ENCODE measurements around the gene SAA1. TPM values are rescaled to one million over a fixed set of nuclear protein-coding genes. Genes with fewer than 3 reads are reported as not detected.
"Not testable (repeated sequence)": the region's sequence is repeated elsewhere in the genome, so short reads cannot be mapped to it uniquely, and the experiment has no call there.

Gene SAA1
- total and polyA plus RNA-seq, 7 donors = 7.3 to 100 (median 29.1) TPM

GRCh38 chr11:18245396-18245795 lies 20.7 kb upstream of the SAA1 start:
- TF ChIP-seq, protein P1, sequence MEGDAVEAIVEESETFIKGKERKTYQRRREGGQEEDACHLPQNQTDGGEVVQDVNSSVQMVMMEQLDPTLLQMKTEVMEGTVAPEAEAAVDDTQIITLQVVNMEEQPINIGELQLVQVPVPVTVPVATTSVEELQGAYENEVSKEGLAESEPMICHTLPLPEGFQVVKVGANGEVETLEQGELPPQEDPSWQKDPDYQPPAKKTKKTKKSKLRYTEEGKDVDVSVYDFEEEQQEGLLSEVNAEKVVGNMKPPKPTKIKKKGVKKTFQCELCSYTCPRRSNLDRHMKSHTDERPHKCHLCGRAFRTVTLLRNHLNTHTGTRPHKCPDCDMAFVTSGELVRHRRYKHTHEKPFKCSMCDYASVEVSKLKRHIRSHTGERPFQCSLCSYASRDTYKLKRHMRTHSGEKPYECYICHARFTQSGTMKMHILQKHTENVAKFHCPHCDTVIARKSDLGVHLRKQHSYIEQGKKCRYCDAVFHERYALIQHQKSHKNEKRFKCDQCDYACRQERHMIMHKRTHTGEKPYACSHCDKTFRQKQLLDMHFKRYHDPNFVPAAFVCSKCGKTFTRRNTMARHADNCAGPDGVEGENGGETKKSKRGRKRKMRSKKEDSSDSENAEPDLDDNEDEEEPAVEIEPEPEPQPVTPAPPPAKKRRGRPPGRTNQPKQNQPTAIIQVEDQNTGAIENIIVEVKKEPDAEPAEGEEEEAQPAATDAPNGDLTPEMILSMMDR (IDR thresholded peaks at IDR 0.05) = no peak
- 66 to 73% (median 70%) methylated on average over 6 of the region's 6 CpGs for WGBS, 3 donors
- intact Hi-C loops (cut with DNase I) = no loop called here

DNA sequence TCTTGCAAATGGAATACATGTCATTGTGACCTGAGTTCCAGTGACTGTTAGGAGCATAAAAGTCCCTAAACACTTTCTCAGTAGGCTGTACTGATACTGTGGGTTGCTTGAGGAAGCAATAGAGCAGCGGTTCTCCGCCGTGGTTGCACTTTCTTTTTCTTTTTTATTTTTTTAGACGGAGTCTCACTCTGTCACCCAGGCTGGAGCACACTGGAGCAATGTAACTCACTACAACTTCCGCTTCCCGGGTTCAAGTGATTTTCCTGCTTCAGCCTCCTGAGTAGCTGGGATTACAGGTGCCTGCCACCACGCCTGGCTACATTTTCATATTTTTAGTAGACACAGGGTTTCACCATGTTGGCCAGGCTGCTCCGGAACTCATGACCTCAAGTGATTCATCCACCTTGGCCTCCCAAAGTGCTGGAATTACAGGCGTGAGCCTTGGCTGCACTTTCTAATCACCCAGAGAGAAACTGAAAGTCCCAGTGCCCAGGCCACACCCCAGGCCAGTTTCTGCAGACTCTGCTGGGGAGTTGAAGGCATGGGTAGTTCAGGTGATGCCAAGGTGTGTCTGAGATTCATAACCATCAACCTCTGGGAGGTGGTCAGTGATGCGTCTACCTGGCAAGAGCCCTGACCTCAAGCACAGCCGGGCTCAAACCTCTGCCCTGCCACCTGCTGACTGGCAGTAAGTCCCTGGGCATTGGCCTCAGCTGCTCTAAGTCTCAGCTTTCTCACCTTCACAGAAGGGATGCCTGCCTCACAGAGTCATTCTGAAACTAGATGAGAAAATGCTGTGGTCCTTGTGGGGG lies 19.5 kb upstream of the SAA1 start:
- H3K27ac ChIP-seq; intact Hi-C loops (cut with DNase I): not testable (repeated sequence)

More at GRCh38 chr11:18245396-18245795, 20.7 kb upstream of the SAA1 start:
- H3K27me3 ChIP-seq (ENCODE audit: insufficient read depth in 3 of 3, low read length in 2 of 3) = no peaks in the 10 kb centered on the region
- ATAC-seq (peak in 1 of 4 donors; percentile 5), DNase-seq (no peak)
- H3K9me3 ChIP-seq = no peaks in the 10 kb centered on the region
- H3K4me3 ChIP-seq = no peak overlapping the region
- H3K36me3 ChIP-seq (ENCODE audit: insufficient read depth in 1 of 2, low read depth in 1 of 2) = no peaks in the 10 kb centered on the region
- no peak overlapping the region for H3K27ac ChIP-seq
- H3K4me1 ChIP-seq = no peaks in the 10 kb centered on the region

DNA sequence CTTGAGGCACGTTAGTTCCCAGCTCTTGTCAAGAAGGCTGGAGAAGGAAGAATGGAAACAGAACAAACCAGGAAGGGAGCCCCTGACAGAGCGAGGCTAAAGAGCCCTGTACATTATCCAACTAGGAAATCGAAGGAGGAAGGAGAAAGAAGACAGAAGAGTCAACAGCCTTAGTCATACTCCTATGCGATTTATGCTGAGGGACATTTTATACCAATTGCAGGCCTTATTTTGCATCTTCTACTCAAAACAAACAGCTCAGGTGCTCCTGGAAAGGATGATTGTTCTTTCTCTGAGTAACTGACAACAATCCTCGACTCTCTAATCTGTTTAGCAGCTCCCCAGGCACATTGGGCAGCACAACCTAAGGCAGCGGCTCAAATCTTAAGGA lies 18.9 kb upstream of the SAA1 start:
- H3K27me3 ChIP-seq (ENCODE audit: insufficient read depth in 3 of 3, low read length in 2 of 3); H3K4me3 ChIP-seq; H3K9me3 ChIP-seq; DNase-seq; ATAC-seq; intact Hi-C loops (cut with DNase I); H3K27ac ChIP-seq; H3K4me1 ChIP-seq; H3K36me3 ChIP-seq (ENCODE audit: insufficient read depth in 1 of 2, low read depth in 1 of 2): not testable (repeated sequence)
- 41 to 56% (median 53%) methylated on average over 2 to 3 of the region's 6 CpGs for WGBS, 3 donors

More for the DNA sequence above, 19.5 kb upstream of the SAA1 start:
- H3K4me1 ChIP-seq; H3K4me3 ChIP-seq; DNase-seq; H3K27me3 ChIP-seq (ENCODE audit: insufficient read depth in 3 of 3, low read length in 2 of 3); H3K36me3 ChIP-seq (ENCODE audit: insufficient read depth in 1 of 2, low read depth in 1 of 2); H3K9me3 ChIP-seq: not testable (repeated sequence)
- peak in 1 of 4 donors; percentile 34 for ATAC-seq
- 79 to 86% (median 85%) methylated on average over 9 to 10 of the region's 11 CpGs for WGBS, 3 donors

DNA sequence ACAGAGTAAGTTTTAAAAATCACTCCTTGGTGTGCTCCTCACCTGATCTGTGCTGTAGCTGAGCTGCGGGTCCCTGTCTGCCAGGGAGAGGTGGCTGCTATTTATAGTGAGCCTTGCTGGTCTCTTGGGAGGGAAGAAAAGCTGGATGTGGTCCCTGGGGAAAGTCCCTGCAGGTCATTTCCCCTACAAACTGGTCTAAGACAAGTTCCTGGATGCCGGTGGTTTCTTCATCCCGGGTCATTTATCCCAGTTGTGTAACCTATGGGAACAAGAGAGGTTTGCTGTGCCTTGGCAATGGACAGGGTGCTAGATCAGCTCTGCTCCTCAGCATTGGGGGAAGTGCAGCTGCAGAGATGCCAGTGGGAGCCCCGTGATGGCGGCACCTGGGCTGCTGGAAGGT lies 17.5 kb upstream of the SAA1 start, which contains the start of gene SAA2:
Gene SAA2, minus strand, starts transcription at position 108 of the 400 bp plus-strand sequence. CDS start 657 bp downstream, outside the sequence.
- Histone ChIP-seq H3K4me3 (no peak within 1 kb of the TSS), H3K27me3 (ENCODE audit: insufficient read depth in 3 of 3, low read length in 2 of 3) (no peaks in the 10 kb centered on the region), H3K9me3 (no peaks in the 10 kb centered on the region), H3K36me3 (ENCODE audit: insufficient read depth in 1 of 2, low read depth in 1 of 2) (no peaks in the 10 kb centered on the region), H3K27ac (no peak within 1 kb of the TSS), H3K4me1 (no peaks in the 10 kb centered on the region)
- no peak for DNase-seq
- TF ChIP-seq, protein P1 (IDR thresholded peaks at IDR 0.05) = no peak
- WGBS, 3 donors = 62 to 72% (median 64%) methylated on average over 5 of the region's 5 CpGs
- intact Hi-C loops (cut with DNase I) = no loop called here
- peak in 3 of 4 donors; percentile 37 to 72 (median 49) for ATAC-seq

- H3K27me3 ChIP-seq (ENCODE audit: insufficient read depth in 3 of 3, low read length in 2 of 3) = peaks cover 0 to 2% (median 0%) of the 10 kb centered on the region in 3 donors
- intact Hi-C loops (cut with DNase I) = no loop called here
- H3K4me3 ChIP-seq = no peak overlapping the region
- H3K36me3 ChIP-seq (ENCODE audit: insufficient read depth in 1 of 2, low read depth in 1 of 2) = no peaks in the 10 kb centered on the region
- no peaks in the 10 kb centered on the region for H3K9me3 ChIP-seq
- 79 to 82% (median 79%) methylated on average over 3 of the region's 3 CpGs for WGBS, 3 donors
- H3K27ac ChIP-seq = no peak overlapping the region
- no peak for DNase-seq
- TF ChIP-seq, protein P1 (IDR thresholded peaks at IDR 0.05) = no peak
- no peak for ATAC-seq
- H3K4me1 ChIP-seq = no peaks in the 10 kb centered on the region
These were observed 12.8 kb upstream of the SAA1 start for GRCh38 chr11:18253233-18253632.

Measured in psoas muscle (tissue), 8 donors.